NCI-H2107 treated with DMSO at 0.1 percent for 48 hours (cell line): ENCODE results near the gene CACNA2D3.
"Not testable (repeated sequence)": the region's sequence is repeated elsewhere in the genome, so short reads cannot be mapped to it uniquely, and the experiment has no call there.

Experiments used
- DNase-seq: peaks from one replicate; lab custom pipeline; 2025; ENCODE audit not compliant: unreplicated experiment; lab: John Stamatoyannopoulos, UW

CACNA2D3 gene

GRCh38 chr3:55090291-55090690 is 967.9 kb downstream of the CACNA2D3 start:
- no peak for DNase-seq

GRCh38 chr3:55090746-55091145 is 968.4 kb downstream of the CACNA2D3 start:
- DNase-seq, result no peak

- DNase-seq, result no peak
Observed at GRCh38 chr3:55091381-55092225, 969.3 kb downstream of the CACNA2D3 start.

- DNase-seq, result no peak
Observed at GRCh38 chr3:55094676-55095075, 972.3 kb downstream of the CACNA2D3 start.

- DNase-seq, result no peak
Observed at GRCh38 chr3:55097441-55097840, 975.1 kb downstream of the CACNA2D3 start.

- no peak for DNase-seq
Observed at GRCh38 chr3:55105647-55106046, 983.3 kb downstream of the CACNA2D3 start.

GRCh38 chr3:55107187-55107586 is 984.8 kb downstream of the CACNA2D3 start:
- DNase-seq, result no peak

GRCh38 chr3:55111906-55112305 is 989.6 kb downstream of the CACNA2D3 start:
- DNase-seq, result not testable (repeated sequence)

- DNase-seq, result no peak
Observed at GRCh38 chr3:55118451-55118850, 996.1 kb downstream of the CACNA2D3 start.

- no peak for DNase-seq
Observed at GRCh38 chr3:55119268-55119667, 996.9 kb downstream of the CACNA2D3 start.

- DNase-seq, result no peak
Observed at GRCh38 chr3:55122312-55122711, 1000.0 kb downstream of the CACNA2D3 start.
